ENCODE results near the gene NKX2-3. TPM values are rescaled to one million over a fixed set of nuclear protein-coding genes. Genes with fewer than 3 reads are reported as not detected.

The NKX2-3 gene
- total RNA-seq, 1 donor from 2014 or later: not detected

DNA sequence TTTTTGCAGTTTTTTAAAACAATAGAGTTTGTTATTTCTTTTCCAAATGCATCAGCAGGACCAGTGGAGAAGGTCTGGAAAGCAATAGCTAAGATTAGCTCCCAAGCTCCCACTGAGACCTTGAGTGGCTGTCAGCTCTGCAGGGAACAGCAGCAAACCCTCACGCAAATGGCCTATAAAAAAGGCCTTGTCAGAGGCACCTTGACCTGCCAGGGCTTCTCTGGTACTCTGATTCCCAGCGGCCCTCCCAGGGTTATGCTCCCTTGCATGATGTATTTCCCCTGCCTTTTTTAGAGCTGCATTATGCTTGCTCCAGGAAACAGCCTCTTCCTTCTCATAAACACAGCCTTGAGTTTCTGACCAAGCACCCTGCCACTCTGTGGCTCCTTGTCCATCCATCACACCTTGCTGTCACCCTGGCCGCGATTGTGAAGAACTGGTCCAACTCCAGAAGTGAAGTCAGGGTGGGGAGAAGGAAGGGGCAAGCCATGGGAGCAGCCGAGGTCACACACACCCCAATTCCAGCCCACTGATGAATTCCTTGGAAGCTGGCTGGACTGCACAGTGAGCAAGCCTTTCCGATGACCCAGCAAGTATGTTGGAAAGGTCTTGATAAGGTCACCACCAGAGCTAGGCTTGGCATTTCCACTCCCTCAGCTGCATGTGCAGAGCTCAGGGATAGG lies 35.3 kb upstream of the NKX2-3 start:
- no peak overlapping the region for H3K27ac Mint-ChIP-seq
- TF ChIP-seq, protein P1, sequence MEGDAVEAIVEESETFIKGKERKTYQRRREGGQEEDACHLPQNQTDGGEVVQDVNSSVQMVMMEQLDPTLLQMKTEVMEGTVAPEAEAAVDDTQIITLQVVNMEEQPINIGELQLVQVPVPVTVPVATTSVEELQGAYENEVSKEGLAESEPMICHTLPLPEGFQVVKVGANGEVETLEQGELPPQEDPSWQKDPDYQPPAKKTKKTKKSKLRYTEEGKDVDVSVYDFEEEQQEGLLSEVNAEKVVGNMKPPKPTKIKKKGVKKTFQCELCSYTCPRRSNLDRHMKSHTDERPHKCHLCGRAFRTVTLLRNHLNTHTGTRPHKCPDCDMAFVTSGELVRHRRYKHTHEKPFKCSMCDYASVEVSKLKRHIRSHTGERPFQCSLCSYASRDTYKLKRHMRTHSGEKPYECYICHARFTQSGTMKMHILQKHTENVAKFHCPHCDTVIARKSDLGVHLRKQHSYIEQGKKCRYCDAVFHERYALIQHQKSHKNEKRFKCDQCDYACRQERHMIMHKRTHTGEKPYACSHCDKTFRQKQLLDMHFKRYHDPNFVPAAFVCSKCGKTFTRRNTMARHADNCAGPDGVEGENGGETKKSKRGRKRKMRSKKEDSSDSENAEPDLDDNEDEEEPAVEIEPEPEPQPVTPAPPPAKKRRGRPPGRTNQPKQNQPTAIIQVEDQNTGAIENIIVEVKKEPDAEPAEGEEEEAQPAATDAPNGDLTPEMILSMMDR (IDR thresholded peaks at IDR 0.05; ENCODE audit: unreplicated experiment): no peak
- H3K27me3 Mint-ChIP-seq: peaks cover 19% of the 10 kb centered on the region
- no peaks in the 10 kb centered on the region for H3K4me1 Mint-ChIP-seq (ENCODE audit: low read depth)
- H3K9me3 Mint-ChIP-seq (ENCODE audit: low read depth): peaks cover 8% of the 10 kb centered on the region
- no peak overlapping the region for H3K4me3 Mint-ChIP-seq (ENCODE audit: low read depth)
- no peaks in the 10 kb centered on the region for H3K36me3 Mint-ChIP-seq (ENCODE audit: insufficient read depth)
- DNase-seq (ENCODE audit: low spot score, unreplicated experiment): no peak

DNA sequence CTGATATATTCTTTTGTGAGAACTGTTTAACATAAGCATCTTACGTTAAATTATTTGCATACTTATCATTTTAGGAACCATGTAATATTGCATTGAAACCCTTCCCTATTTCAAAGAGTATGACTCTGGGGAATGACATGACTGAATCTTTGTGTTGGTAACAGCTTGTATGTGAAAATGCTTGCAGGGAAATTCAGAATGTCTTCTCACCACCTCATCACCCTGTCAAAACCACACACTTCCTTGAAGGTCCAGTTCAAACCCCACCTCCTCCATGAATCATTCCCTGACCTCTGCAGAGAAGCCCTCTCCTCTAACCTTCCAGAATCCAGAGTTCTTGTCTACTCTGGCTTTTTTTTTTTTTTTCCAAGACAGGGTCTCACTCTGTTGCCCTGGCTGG lies 26.3 kb upstream of the NKX2-3 start:
- no peaks in the 10 kb centered on the region for H3K9me3 Mint-ChIP-seq (ENCODE audit: low read depth)
- TF ChIP-seq, protein P1 (IDR thresholded peaks at IDR 0.05; ENCODE audit: unreplicated experiment): no peak
- no peaks in the 10 kb centered on the region for H3K4me1 Mint-ChIP-seq (ENCODE audit: low read depth)
- H3K36me3 Mint-ChIP-seq (ENCODE audit: insufficient read depth): no peaks in the 10 kb centered on the region
- peaks cover 36% of the 10 kb centered on the region for H3K27me3 Mint-ChIP-seq
- DNase-seq (ENCODE audit: low spot score, unreplicated experiment): no peak
- H3K27ac Mint-ChIP-seq: no peak overlapping the region
- no peak overlapping the region for H3K4me3 Mint-ChIP-seq (ENCODE audit: low read depth)

DNA sequence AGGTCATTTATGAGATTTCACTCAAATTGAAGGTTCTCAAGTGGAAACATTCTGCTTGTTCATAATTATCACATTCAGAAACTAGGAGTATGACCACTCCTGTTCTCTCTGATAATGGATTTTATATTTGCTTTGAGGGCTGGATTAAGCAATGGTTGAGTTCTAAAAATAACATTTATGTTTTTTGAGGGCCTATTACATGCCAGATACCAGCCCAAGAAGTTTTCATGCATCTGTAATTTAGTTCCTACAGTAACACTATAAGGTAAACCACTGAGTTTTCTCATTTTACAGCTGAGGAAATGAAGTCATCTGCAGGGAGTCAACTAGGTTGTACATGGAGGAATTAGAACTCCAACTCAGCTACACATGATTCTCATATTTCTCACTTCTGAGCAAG lies 25.5 kb upstream of the NKX2-3 start:
- TF ChIP-seq, protein P1 (IDR thresholded peaks at IDR 0.05; ENCODE audit: unreplicated experiment): no peak
- H3K27ac Mint-ChIP-seq: no peak overlapping the region
- H3K27me3 Mint-ChIP-seq: peaks cover 42% of the 10 kb centered on the region
- no peak for DNase-seq (ENCODE audit: low spot score, unreplicated experiment)
- no peaks in the 10 kb centered on the region for H3K36me3 Mint-ChIP-seq (ENCODE audit: insufficient read depth)
- no peaks in the 10 kb centered on the region for H3K9me3 Mint-ChIP-seq (ENCODE audit: low read depth)
- H3K4me1 Mint-ChIP-seq (ENCODE audit: low read depth): no peaks in the 10 kb centered on the region
- no peak overlapping the region for H3K4me3 Mint-ChIP-seq (ENCODE audit: low read depth)

DNA sequence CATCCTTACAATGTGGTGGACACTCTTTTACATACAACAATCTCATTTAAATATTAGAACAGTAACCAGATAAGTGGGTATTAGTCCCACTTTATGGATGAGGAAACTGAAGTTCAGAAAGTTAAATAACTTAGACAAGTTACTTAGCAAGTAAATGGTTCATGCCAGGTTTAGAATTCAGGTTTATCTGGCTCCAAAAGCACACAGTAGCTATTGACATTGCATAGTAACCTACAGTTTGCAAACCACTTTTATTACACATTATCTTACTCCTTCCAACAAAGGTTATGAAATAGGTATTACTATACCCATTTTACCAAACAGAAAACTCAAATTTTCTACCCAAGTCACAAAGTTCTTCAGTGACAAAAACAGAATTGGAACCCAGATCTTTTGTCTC lies 19.7 kb upstream of the NKX2-3 start:
- no peaks in the 10 kb centered on the region for H3K9me3 Mint-ChIP-seq (ENCODE audit: low read depth)
- no peak for DNase-seq (ENCODE audit: low spot score, unreplicated experiment)
- peaks cover 60% of the 10 kb centered on the region for H3K27me3 Mint-ChIP-seq
- no peak overlapping the region for H3K27ac Mint-ChIP-seq
- no peak overlapping the region for H3K4me3 Mint-ChIP-seq (ENCODE audit: low read depth)
- H3K4me1 Mint-ChIP-seq (ENCODE audit: low read depth): peaks cover 4% of the 10 kb centered on the region
- TF ChIP-seq, protein P1 (IDR thresholded peaks at IDR 0.05; ENCODE audit: unreplicated experiment): no peak
- no peaks in the 10 kb centered on the region for H3K36me3 Mint-ChIP-seq (ENCODE audit: insufficient read depth)

DNA sequence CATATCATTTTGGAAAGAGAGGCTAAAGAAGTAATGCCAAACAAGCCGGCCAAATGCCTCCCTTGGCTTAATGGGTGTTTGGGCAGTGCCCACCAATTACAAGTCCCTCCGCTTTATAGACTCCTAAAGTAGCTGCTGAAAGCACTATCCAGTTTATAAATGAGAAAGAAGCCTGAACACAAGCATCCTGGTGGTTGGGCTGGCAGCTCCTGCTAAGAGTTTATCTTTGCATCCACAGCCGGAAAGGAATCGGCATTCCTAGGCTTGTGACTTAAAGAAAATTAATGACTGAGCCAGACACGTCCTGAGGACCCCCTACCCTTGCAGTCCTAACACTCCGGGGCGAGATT lies 13.1 kb upstream of the NKX2-3 start:
- Mint-ChIP-seq H3K36me3 (ENCODE audit: insufficient read depth) (no peaks in the 10 kb centered on the region), H3K27me3 (peaks cover 65% of the 10 kb centered on the region), H3K4me3 (ENCODE audit: low read depth) (peak overlapping the region; percentile 46), H3K9me3 (ENCODE audit: low read depth) (no peaks in the 10 kb centered on the region), H3K27ac (peak overlapping the region; percentile 83), H3K4me1 (ENCODE audit: low read depth) (peaks cover 41% of the 10 kb centered on the region)
- no peak for DNase-seq (ENCODE audit: low spot score, unreplicated experiment)
- TF ChIP-seq, protein P1 (IDR thresholded peaks at IDR 0.05; ENCODE audit: unreplicated experiment): no peak
